ENCODE results near the gene HMGCS1. TPM values are rescaled to one million over a fixed set of nuclear protein-coding genes. Genes with fewer than 3 reads are reported as not detected.
A peak's percentile ranks its signal among the peaks of the same experiment; 100 is the strongest.

HMGCS1 gene
- total and polyA plus RNA-seq, 2 of the 4 experiments (the other 2 are of a cell fraction): 27.5 to 30.6 TPM

- Histone ChIP-seq H3K9ac (ENCODE audit: low read depth, low read length) (no peak overlapping the region), H3K27me3 (ENCODE audit: control insufficient read depth, insufficient read depth, low read length) (no peaks in the 10 kb centered on the region), H3K9me1 (ENCODE audit: insufficient read depth, low read length) (no peaks in the 10 kb centered on the region), H2AK5ac (ENCODE audit: low read depth, low read length) (no peak overlapping the region), H2BK120ac (ENCODE audit: low read depth, low read length) (no peak overlapping the region), H2AK9ac (replicated peaks; ENCODE audit: low read depth, low read length, poor library complexity) (no peak overlapping the region), H3K18ac (ENCODE audit: low read depth, low read length) (no peak overlapping the region), H2BK15ac (ENCODE audit: low read depth, low read length) (no peak overlapping the region), H3K56ac (ENCODE audit: extremely low read depth, insufficient read depth, low read length) (no peak overlapping the region), H4K8ac (ENCODE audit: low read depth in 2 of 2, low read length in 2 of 2) (no peak overlapping the region), H3K4me3 (ENCODE audit: insufficient read depth, low read depth, low read length) (no peak overlapping the region), H2AFZ (replicated peaks; ENCODE audit: low read length, poor library complexity) (no peak overlapping the region), H3K79me1 (ENCODE audit: low read depth in 1 of 2, low read length in 2 of 2) (peaks cover 18 to 30% of the 10 kb centered on the region in 2 experiments), H3K27ac (ENCODE audit: insufficient read depth, low read length) (no peak overlapping the region), H3K36me3 (ENCODE audit: control insufficient read depth, insufficient read depth, low read length) (no peaks in the 10 kb centered on the region), H3K14ac (replicated peaks; ENCODE audit: low read depth, low read length) (no peak overlapping the region), H4K91ac (ENCODE audit: insufficient read depth, low read depth, low read length) (no peak overlapping the region), H2BK5ac (ENCODE audit: low read depth, low read length, poor library complexity, severe bottlenecking) (no peak overlapping the region), H2BK20ac (ENCODE audit: low read depth, low read length) (no peak overlapping the region), H4K20me1 (ENCODE audit: insufficient read depth, low read length) (peaks cover 9% of the 10 kb centered on the region; the same call in 1 of the 2 replicates), H3K4me2 (ENCODE audit: low read depth, low read length) (no peak overlapping the region), H3K4ac (ENCODE audit: low read depth, low read length) (no peak overlapping the region), H4K5ac (ENCODE audit: low read depth, low read length) (no peak overlapping the region), H3K4me1 (ENCODE audit: control insufficient read depth, insufficient read depth, low read length) (no peaks in the 10 kb centered on the region), H3K9me3 (ENCODE audit: control insufficient read depth, insufficient read depth, low read length) (no peaks in the 10 kb centered on the region), H3K23ac (ENCODE audit: low read depth, low read length) (no peak overlapping the region)
- dilution Hi-C loops (cut with HindIII; ENCODE audit: low sequenced_read_pairs, unreplicated experiment): no loop called here
- WGBS, 2 experiments (ENCODE audit: extremely low coverage in 2 of 2, insufficient read length in 1 of 2): no CpG with 5 or more reads among the region's 1 CpG
- BruUV-seq (replicated peaks): no TSS peak
- DNase-seq (peak; percentile 73), ATAC-seq (ENCODE audit: low read depth) (peak; percentile 85)
- intact Hi-C loops (cut with micrococcal nuclease): loop anchor here (1.0 to 5.0 kb wide), 5 partner anchors 79 to 391 kb away; no protein-coding TSS in a partner anchor
- TF ChIP-seq CEBPB (IDR thresholded peaks at IDR 0.05; ENCODE audit: low read depth, low read length): no peak
- peak; percentile 55 for TF ChIP-seq RAD21 (IDR thresholded peaks at IDR 0.05; ENCODE audit: low read length)
- peak; percentile 64 for TF ChIP-seq SMC3 (IDR thresholded peaks at IDR 0.05; ENCODE audit: low read depth, low read length)
- peak; percentile 68 for TF ChIP-seq CTCF (conservative IDR thresholded peaks at IDR 0.05; ENCODE audit: low read depth, low read length)
- POLR2A ChIA-PET (ENCODE audit: unreplicated experiment): no interaction called here
- CTCF ChIA-PET: interaction anchor here (0.6 kb wide), 3 partner anchors 29 to 236 kb away, joined by 3 to 5 read pairs (median 4); no protein-coding TSS in a partner anchor
- in situ Hi-C loops (cut with MboI; ENCODE audit: low sequenced_read_pairs): loop anchor here (10.0 to 25.0 kb wide), 2 partner anchors 194 to 401 kb away; partner anchors contain the start of gene ZNF131
Observed at GRCh38 chr5:43305948-43306565, 7.2 kb downstream of the HMGCS1 start.
